ENCODE measurements around the gene PIGO.

The PIGO gene

DNA sequence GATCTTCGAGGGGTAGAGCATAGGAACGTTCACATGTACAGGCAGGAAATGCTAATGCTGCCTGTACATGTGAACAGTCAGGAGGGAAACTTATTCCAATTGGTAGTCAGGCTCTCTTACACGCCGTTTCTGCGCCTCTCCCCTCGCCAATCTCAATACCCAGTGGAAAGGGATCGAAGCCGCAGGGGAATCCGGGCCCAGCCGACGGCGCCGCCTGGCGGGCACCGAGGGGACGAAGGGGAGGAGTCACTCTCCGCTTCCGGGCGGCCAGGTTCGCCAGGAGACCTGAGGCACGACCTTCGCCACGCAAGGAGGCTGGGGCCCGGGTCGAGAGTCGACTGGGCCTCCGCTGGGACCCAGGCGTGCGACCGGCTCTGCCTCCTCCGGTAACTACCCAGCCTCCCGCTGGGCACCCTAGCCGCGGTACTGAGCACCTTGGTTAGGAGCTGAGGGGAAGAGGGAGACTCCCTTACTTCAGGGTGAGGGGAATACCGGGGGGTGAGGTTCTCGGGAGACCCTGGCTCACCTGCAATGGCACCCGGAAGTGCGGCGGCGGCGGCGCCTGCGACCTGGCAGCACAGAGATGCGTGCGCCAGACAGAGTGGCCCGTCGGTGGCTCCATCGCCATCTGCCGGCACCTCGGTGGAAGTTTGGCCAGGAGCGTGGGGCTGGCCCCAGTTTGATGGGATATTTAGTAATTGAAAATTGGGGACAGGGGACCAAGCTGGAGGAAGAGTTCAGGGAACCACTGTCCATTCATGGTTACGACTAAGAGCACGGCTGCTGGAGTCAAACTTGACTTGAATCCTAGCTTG is at the start of gene PIGO:
TSS of gene PIGO (minus strand) at position 557 of the 815 bp plus-strand sequence. CDS start 1,026 bp downstream, outside the sequence.
- DNase-seq = peak; percentile 85

DNA sequence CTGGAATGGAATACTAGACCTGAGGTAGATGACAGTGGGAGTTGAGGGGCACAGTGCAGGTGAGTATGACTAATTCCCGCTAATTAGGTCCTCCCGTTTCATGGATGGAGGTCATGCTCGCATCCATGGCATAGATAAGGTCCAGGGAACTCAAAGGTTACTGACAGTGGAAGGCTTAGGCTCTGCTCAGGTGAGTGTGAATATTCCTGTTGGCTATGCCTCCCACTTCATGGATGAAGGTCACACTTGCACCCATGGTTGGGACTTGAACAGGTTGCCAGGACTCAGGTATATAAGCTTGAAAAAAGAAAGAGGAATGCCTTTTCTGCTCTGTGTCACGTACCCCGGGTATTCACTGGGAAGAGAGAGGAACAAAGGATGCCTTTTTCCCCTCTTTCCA is 45.6 kb upstream of the PIGO start:
- no peak for DNase-seq

DNA sequence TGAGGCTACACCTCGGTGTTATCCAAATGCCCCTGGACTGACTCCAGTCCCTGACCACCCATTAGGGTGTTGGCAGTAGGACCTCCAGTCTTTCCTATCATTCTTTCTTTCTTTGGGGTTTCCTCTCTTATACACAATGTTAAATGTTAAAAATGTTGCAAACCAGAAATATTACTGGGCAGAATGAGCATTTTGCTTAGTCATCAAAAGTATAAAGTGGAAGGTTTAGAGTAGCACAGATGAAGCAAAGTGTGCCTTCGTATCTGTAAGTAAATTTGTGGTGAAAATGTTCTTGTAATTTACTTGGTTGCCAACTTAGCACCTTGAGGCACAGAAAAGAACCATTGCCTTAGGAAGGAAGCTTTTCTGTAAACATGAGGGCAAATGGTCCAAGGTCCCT is 43.7 kb upstream of the PIGO start:
- DNase-seq = no peak

GRCh38 chr9:35136866-35137265 is 40.5 kb upstream of the PIGO start:
- DNase-seq = no peak

DNA sequence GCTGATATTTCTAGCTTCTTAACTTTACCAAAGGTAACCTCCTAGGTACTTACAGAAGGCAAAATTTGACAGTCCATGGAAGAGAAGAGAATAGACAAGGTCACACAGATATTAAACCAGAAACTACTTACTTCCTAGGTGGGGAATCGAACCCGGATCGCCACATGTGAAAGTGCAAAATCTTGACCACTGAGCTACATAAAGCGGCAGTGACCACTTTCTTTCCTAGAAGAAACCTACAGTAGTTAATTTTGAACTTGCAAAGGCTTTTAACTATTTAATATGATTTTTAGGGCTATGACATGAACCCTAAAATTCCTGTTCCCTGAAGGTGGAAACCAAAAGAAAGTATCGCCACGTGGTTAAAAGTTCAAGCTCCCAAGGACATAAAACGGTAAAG is 39.6 kb upstream of the PIGO start:
- DNase-seq = no peak

DNA sequence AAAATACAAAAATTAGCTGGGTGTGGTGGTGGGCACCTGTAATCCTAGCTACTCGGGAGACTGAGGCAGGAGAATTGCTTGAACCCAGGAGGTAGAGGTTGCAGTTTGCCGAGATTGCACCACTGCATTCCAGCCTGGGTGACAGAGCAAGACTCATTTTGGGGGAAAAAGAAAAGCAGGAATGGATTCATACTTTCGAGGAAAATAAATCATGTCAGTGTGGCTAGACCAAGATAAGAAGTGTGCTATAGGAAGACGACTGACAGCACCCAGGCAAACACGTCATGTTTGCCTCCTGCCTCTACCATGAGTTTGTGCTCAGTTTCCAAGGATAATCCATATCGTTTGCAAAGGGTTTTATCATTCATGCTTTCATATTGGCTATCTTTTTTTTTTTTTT is 38.5 kb upstream of the PIGO start:
- DNase-seq = no peak

GRCh38 chr9:35116898-35117551 is 20.6 kb upstream of the PIGO start:
- DNase-seq = peak; percentile 78

GRCh38 chr9:35116539-35116897 is 20.1 kb upstream of the PIGO start:
- no peak for DNase-seq

DNA sequence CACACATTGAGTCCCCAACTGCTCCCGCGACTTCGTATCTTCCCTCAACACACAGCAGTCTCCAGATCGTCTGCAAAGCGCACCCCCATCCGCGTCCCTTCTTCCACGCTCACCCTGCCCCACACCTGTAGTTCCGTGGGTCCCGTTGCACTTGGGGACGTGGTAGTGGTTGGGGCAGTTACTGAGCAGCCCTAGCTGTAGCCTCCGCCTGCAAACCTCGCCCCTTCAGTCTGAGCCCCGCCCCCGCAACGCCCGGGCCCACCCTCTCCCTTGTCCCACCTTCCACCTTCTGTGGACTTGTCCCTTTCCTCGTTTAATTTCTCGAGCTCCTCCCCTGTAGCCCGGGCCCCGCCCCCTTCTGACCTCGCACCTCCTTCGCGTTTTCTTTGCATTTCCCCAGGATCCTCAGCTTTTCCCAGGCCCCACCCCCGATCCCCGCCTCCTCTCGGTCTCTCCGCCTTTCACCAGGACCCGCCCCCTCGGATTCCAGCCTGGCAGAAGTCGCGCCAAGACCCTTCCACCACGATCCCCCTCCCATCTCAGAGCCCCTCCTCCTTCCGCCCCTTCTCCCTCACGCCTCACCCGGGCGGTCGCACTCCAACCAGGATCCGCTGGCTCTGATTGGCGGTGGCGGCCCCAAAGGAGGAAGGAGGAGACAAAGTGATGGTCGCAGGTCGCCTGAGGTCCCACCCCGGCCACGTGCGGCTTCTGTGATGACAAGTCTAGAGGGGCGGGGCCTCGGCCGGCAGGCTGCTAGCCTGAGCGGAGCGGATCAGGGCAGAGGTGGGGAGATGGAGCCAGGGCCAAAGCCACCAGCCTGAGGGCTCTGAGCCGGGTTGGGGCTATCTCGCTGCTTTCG is 19.5 kb upstream of the PIGO start, which contains the start of gene ATOSB:
TSS of gene ATOSB (minus strand) at position 183 of the 859 bp plus-strand sequence. CDS start 7,588 bp downstream, outside the sequence.
- DNase-seq = peak; percentile 94

- no peak for DNase-seq
These were observed 18.6 kb upstream of the PIGO start for GRCh38 chr9:35114840-35115628.

GRCh38 chr9:35114113-35114839 is 17.9 kb upstream of the PIGO start:
- peak; percentile 4 for DNase-seq

DNA sequence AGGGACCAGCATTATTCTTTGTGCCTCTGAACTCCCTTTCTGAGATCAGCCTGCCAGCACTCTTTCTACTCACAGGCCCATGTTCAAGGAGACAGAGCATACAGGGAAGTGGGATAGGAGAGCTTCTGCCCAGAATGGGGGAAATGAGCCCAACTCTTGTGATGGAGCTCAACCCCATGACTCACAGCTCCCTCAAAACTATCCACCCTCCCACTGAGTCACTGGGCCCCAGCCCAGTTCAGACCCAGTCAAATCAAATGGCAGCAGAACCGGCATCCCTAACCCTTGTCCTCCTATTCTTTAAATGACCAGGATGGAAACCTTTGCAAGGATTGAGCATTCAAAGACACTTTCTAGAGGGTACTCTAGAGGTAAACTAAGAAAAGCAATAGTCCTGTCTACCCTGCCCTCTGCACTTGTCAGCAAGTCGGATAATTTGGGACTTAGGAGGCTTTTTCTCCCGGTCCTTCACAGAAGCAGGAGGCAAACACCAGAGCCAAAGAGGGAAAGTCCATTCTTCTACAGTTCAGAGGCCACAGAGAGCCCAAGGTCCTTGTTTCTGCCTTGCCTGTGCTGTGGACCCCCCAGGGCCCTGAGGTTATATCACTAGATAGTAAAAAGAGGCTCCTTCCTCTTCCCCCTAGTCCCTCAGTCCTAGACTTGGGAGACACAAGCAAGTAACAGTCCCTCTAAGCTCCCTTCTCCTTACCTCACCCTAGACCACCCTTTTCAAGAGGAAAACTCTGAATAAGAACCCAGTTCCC is 16.0 kb upstream of the PIGO start:
- no peak for DNase-seq

GRCh38 chr9:35111001-35111933 is 14.9 kb upstream of the PIGO start:
- peak; percentile 96 for DNase-seq

GRCh38 chr9:35110327-35110761 is 14.0 kb upstream of the PIGO start:
- DNase-seq = no peak

- no peak for DNase-seq
These were observed 12.7 kb upstream of the PIGO start for GRCh38 chr9:35108946-35109575.

DNA sequence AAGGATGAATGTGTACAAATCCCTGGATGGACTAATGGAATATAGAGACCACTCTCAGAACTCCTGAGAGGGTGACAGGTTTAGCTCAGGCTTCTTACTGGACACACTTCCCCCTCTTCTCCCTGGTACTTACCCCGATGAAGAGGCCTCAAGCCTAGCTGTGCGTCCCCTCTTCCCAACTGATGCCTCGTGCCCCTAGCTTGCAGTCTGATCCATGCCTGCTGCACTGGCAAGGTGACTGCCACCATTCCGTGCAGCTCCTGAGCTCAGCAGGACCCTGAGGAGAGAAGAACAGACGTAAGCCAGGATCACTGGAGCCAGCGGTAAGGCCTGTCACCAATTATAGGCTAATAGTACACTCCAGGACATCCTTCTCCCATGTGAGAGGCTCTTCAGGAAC is 12.1 kb upstream of the PIGO start:
- no peak for DNase-seq

- no peak for DNase-seq
These were observed 11.2 kb upstream of the PIGO start for GRCh38 chr9:35107297-35108290.

DNA sequence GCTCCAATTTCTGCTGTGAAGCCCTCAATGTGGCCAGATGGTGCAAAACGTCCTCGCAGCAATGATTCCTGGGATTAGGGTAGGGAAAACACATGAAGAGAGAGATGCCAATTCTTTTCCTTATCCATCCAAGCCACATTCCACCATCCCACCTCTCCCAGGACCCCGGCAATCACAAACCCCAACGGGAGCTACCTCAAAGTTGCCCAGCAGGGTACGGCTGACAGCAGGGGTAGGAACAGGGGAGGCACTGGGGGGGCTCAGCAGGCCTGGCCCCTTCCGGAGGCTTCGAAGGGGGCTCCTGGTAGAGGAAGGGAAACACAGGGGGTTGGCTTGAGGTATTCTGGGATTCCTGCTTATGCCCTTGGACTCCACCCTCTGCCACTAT is 9.9 kb upstream of the PIGO start:
- DNase-seq = no peak

All from NCI-H774 (cell line).